ENCODE data around the gene TXNDC11. TPM values are rescaled to one million over a fixed set of nuclear protein-coding genes. Genes with fewer than 3 reads are reported as not detected.

Gene TXNDC11
- total RNA-seq, 1 experiment from 2014 or later, result 24.3 TPM

DNA sequence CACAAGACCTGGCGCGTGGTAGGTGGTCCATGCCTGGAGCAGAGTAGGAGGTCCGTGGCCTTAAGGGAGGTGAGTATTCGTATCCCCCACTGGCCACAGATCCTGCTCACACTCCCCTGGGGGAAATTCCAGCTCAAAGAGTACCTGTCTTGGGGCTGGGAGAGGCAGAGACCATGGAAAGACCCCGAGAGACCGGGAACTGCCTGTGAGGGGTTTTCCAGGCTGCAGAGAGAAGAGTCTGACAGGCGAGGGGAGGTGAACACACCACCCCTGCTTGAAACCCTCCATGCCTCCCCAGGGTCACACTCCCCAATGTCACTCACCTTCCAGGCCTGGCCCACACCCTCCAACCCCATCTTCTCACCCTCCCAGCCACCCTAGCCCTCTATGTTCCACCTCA is 87.0 kb downstream of the TXNDC11 start:
- H3K36me3 Mint-ChIP-seq (ENCODE audit: insufficient read depth, unreplicated experiment), result no peaks in the 10 kb centered on the region
- CTCF ChIA-PET, result no interaction called here
- no peak for DNase-seq
- no peak overlapping the region for H3K4me3 Mint-ChIP-seq (ENCODE audit: unreplicated experiment)
- no peak overlapping the region for H3K27ac Mint-ChIP-seq (ENCODE audit: unreplicated experiment)
- TF ChIP-seq, protein P1, sequence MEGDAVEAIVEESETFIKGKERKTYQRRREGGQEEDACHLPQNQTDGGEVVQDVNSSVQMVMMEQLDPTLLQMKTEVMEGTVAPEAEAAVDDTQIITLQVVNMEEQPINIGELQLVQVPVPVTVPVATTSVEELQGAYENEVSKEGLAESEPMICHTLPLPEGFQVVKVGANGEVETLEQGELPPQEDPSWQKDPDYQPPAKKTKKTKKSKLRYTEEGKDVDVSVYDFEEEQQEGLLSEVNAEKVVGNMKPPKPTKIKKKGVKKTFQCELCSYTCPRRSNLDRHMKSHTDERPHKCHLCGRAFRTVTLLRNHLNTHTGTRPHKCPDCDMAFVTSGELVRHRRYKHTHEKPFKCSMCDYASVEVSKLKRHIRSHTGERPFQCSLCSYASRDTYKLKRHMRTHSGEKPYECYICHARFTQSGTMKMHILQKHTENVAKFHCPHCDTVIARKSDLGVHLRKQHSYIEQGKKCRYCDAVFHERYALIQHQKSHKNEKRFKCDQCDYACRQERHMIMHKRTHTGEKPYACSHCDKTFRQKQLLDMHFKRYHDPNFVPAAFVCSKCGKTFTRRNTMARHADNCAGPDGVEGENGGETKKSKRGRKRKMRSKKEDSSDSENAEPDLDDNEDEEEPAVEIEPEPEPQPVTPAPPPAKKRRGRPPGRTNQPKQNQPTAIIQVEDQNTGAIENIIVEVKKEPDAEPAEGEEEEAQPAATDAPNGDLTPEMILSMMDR (IDR thresholded peaks at IDR 0.05; ENCODE audit: insufficient read depth in 1 of 2, low read depth in 1 of 2, low read length in 1 of 2, severe bottlenecking in 1 of 2, unreplicated experiment in 1 of 2), result no peak
- Histone ChIP-seq H3K9me3 (no peaks in the 10 kb centered on the region), H3K4me1 (no peaks in the 10 kb centered on the region), H3K27me3 (replicated peaks; ENCODE audit: control insufficient read depth, insufficient read depth, low read length) (no peaks in the 10 kb centered on the region), H3K4me3 (ENCODE audit: low read depth, low read length) (no peak overlapping the region), H3K36me3 (ENCODE audit: control insufficient read depth, insufficient read depth, low read length) (no peaks in the 10 kb centered on the region)
- intact Hi-C loops (cut with micrococcal nuclease; ENCODE audit: unreplicated experiment), result no loop called here
- H3K9me3 Mint-ChIP-seq (ENCODE audit: unreplicated experiment), result no peaks in the 10 kb centered on the region
- H3K27me3 Mint-ChIP-seq (ENCODE audit: insufficient read depth, unreplicated experiment), result no peaks in the 10 kb centered on the region
- H3K4me1 Mint-ChIP-seq (ENCODE audit: low read depth, unreplicated experiment), result no peaks in the 10 kb centered on the region
- BruUV-seq (replicated peaks), result no TSS peak
- POLR2A ChIA-PET, result no interaction called here

DNA sequence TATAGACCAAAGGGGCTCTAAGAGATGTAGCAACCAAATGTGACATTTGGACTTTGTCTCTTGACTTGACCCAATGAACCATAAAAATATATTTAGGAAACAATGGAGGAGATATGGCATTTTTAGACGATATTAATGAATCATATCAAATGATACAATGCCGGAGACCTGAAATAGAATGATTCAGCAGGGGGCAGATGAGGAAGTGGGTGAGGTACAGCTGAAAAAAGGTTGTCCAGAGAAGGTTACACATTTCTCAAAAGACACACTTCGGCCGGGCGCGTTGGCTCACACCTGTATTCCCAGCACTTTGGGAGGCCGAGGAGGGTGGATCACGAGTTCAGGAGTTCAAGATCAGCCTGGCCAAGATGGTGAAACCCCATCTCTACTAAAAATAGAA is 90.9 kb downstream of the TXNDC11 start:
- Mint-ChIP-seq H3K36me3 (ENCODE audit: insufficient read depth, unreplicated experiment) (no peaks in the 10 kb centered on the region), H3K4me3 (ENCODE audit: unreplicated experiment) (no peak overlapping the region), H3K27ac (ENCODE audit: unreplicated experiment) (no peak overlapping the region), H3K27me3 (ENCODE audit: insufficient read depth, unreplicated experiment) (no peaks in the 10 kb centered on the region), H3K4me1 (ENCODE audit: low read depth, unreplicated experiment) (no peaks in the 10 kb centered on the region), H3K9me3 (ENCODE audit: unreplicated experiment) (no peaks in the 10 kb centered on the region)
- no peaks in the 10 kb centered on the region for H3K36me3 ChIP-seq (ENCODE audit: control insufficient read depth, insufficient read depth, low read length)
- no peaks in the 10 kb centered on the region for H3K4me1 ChIP-seq
- no TSS peak for BruUV-seq (replicated peaks)
- ChIA-PET POLR2A (no interaction called here), CTCF (no interaction called here)
- no peaks in the 10 kb centered on the region for H3K27me3 ChIP-seq (replicated peaks; ENCODE audit: control insufficient read depth, insufficient read depth, low read length)
- no peak overlapping the region for H3K4me3 ChIP-seq (ENCODE audit: low read depth, low read length)
- DNase-seq, result no peak
- no peaks in the 10 kb centered on the region for H3K9me3 ChIP-seq
- intact Hi-C loops (cut with micrococcal nuclease; ENCODE audit: unreplicated experiment), result no loop called here
- TF ChIP-seq, protein P1 (IDR thresholded peaks at IDR 0.05; ENCODE audit: insufficient read depth in 1 of 2, low read depth in 1 of 2, low read length in 1 of 2, severe bottlenecking in 1 of 2, unreplicated experiment in 1 of 2), result no peak

DNA sequence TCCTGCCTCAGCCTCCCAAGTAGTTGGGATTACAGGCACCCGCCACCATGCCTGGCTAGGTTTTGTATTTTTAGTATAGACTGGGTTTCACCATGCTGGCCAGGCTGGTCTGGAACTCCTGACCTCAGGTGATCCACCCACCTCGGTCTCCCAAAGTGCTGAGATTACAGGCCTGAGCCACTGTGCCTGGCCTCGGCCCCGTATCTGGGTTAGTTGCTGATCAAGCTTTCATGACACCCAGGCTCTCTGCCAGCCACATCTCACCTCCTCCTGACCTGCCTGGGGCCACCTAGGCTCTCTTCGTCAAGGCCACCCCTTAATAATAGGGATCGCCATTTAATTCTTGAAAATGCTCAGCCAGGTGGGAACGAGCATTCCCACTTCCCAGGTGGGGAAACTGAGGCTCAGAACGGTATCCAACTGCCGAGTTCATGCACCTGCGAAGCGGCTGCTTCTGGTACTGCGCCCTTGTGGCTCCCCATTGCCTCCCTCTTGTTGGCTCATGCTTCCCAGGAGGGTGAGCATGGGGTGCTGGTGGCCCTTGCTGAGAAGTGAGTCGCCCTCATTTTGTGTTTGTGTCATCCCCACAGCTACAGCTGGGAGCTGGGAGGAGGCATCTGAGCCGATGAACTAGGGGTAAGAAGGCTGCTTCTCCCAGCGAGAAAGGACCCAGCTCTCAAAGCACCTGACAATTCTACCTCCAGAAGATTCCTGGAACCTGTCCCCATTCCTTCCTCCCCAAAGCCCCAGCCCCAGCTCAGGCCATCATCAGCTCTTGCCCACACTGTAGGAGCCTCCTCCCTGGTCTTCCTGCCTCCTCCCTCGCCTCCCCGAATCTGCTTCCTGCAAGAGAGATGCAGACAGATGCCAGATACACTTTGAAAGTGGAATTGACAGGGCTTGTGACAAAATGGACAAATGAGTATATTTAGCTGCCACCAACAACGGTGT is 91.7 kb downstream of the TXNDC11 start:
- Mint-ChIP-seq H3K4me1 (ENCODE audit: low read depth, unreplicated experiment) (no peaks in the 10 kb centered on the region), H3K27ac (ENCODE audit: unreplicated experiment) (no peak overlapping the region), H3K36me3 (ENCODE audit: insufficient read depth, unreplicated experiment) (no peaks in the 10 kb centered on the region), H3K4me3 (ENCODE audit: unreplicated experiment) (no peak overlapping the region), H3K9me3 (ENCODE audit: unreplicated experiment) (no peaks in the 10 kb centered on the region), H3K27me3 (ENCODE audit: insufficient read depth, unreplicated experiment) (no peaks in the 10 kb centered on the region)
- ChIA-PET CTCF (no interaction called here), POLR2A (no interaction called here)
- no peaks in the 10 kb centered on the region for H3K27me3 ChIP-seq (replicated peaks; ENCODE audit: control insufficient read depth, insufficient read depth, low read length)
- no peak for DNase-seq
- BruUV-seq (replicated peaks), result no TSS peak
- TF ChIP-seq, protein P1 (IDR thresholded peaks at IDR 0.05; ENCODE audit: insufficient read depth in 1 of 2, low read depth in 1 of 2, low read length in 1 of 2, severe bottlenecking in 1 of 2, unreplicated experiment in 1 of 2), result no peak
- no peaks in the 10 kb centered on the region for H3K36me3 ChIP-seq (ENCODE audit: control insufficient read depth, insufficient read depth, low read length)
- no peak overlapping the region for H3K4me3 ChIP-seq (ENCODE audit: low read depth, low read length)
- intact Hi-C loops (cut with micrococcal nuclease; ENCODE audit: unreplicated experiment), result no loop called here
- H3K4me1 ChIP-seq, result no peaks in the 10 kb centered on the region
- H3K9me3 ChIP-seq, result no peaks in the 10 kb centered on the region
